Neural cell (in vitro differentiated cells): ENCODE measurements around the gene HOXC5. TPM values are rescaled to one million over a fixed set of nuclear protein-coding genes. Genes with fewer than 3 reads are reported as not detected.

Source experiments
- H2AFZ ChIP-seq: fragments of 200-600, 300-800 bp; sonication (generic), shearing (Covaris generic); 2 replicates; pipeline ENCODE4 v1.6.0; 2014; ENCODE audit warnings: low read depth, mild to moderate bottlenecking, antibody characterized with exemption, low read length, moderate library complexity
- H3F3A ChIP-seq: fragments of 200-600 bp; shearing (Covaris generic); 2 replicates; pipeline ENCODE4 v1.6.1; 2016; ENCODE audit warnings: mild to moderate bottlenecking, moderate library complexity, mixed read lengths, antibody characterized with exemption, low read length; ENCODE audit not compliant: insufficient read depth, poor library complexity, severe bottlenecking
- H3K27ac ChIP-seq: fragments of 200-600, 300-800 bp; sonication (generic), shearing (Covaris generic); 2 replicates; pipeline ENCODE4 v1.5.1; 2014; ENCODE audit warnings: mild to moderate bottlenecking, low read length, moderate library complexity
- H3K27me3 ChIP-seq: fragments of 300-800, 200-600 bp; sonication (generic), shearing (Covaris generic); 2 replicates; pipeline ENCODE4 v1.6.0; 2014; ENCODE audit warnings: mild to moderate bottlenecking, low read depth, low read length, moderate library complexity; ENCODE audit not compliant: insufficient read depth
- H3K36me3 ChIP-seq: fragments of 300-800, 200-600 bp; sonication (generic), shearing (Covaris generic); 2 replicates; pipeline ENCODE4 v1.5.1; 2014; ENCODE audit warnings: mild to moderate bottlenecking, antibody characterized with exemption, low read length, moderate library complexity; ENCODE audit not compliant: insufficient read depth
- H3K4me2 ChIP-seq: fragments of 300-800, 200-600 bp; sonication (generic), shearing (Covaris generic); 2 replicates; pipeline ENCODE4 v1.6.0; 2014; ENCODE audit warnings: mild to moderate bottlenecking, low read length
- H3K4me3 ChIP-seq: fragments of 300-800, 200-600 bp; sonication (generic), shearing (Covaris generic); 2 replicates; pipeline ENCODE4 v1.5.1; 2014; ENCODE audit warnings: mild to moderate bottlenecking, low read length, moderate library complexity
- H3K79me2 ChIP-seq: fragments of 200-600 bp; shearing (Covaris generic); replicated peaks from 2 replicates; pipeline ENCODE4 v1.6.0; 2014; ENCODE audit warnings: mild to moderate bottlenecking, low read length, moderate library complexity; ENCODE audit not compliant: insufficient read depth
- H3K9ac ChIP-seq: fragments of 300-800, 200-600 bp; sonication (generic), shearing (Covaris generic); 2 replicates; pipeline ENCODE4 v1.6.1; 2016; ENCODE audit warnings: mild to moderate bottlenecking, low read length, mixed read lengths
- H3K9me2 ChIP-seq: fragments of 200-600 bp; shearing (Covaris generic); 2 replicates; pipeline ENCODE4 v1.6.1; 2016; ENCODE audit warnings: mild to moderate bottlenecking, low read length, mixed read lengths; ENCODE audit not compliant: insufficient read depth
- H3K9me3 ChIP-seq: fragments of 200-600, 300-800 bp; sonication (generic), shearing (Covaris generic); 2 replicates; pipeline ENCODE4 v1.6.1; 2016; ENCODE audit warnings: mild to moderate bottlenecking, mixed run types, low read length, moderate library complexity, mixed read lengths
- H4K20me1 ChIP-seq: fragments of 200-600 bp; shearing (Covaris generic); 2 replicates; pipeline ENCODE4 v1.6.1; 2016; ENCODE audit warnings: mild to moderate bottlenecking, mixed run types; ENCODE audit not compliant: insufficient read depth
- EP300 ChIP-seq: fragments of 450-650 bp; conservative IDR thresholded peaks from 2 replicates; pipeline ENCODE4 v1.6.1; 2014; ENCODE audit warnings: antibody characterized with exemption, mild to moderate bottlenecking, moderate library complexity; ENCODE audit not compliant: poor library complexity, severe bottlenecking
- EZH2 ChIP-seq: fragments of 200-600, 300-800 bp; shearing (Covaris generic), sonication (generic); IDR thresholded peaks from 2 replicates; pipeline ENCODE4 v1.6.1; 2014; ENCODE audit warnings: antibody characterized with exemption, low read length, borderline replicate concordance, mild to moderate bottlenecking; ENCODE audit not compliant: insufficient read depth, poor library complexity, severe bottlenecking
- MXI1 ChIP-seq: fragments of 450-650 bp; conservative IDR thresholded peaks from 2 replicates; pipeline ENCODE4 v1.6.1; 2014; ENCODE audit warnings: antibody characterized with exemption, mild to moderate bottlenecking; ENCODE audit not compliant: poor library complexity, severe bottlenecking
- POLR2AphosphoS5 ChIP-seq: IDR thresholded peaks from 2 replicates; pipeline ENCODE4 v1.6.1; 2012
- RAD21 ChIP-seq: fragments of 450-650 bp; conservative IDR thresholded peaks from 2 replicates; pipeline ENCODE4 v1.6.1; 2014; ENCODE audit warnings: antibody characterized with exemption, mild to moderate bottlenecking, moderate library complexity
- REST ChIP-seq: IDR thresholded peaks from 2 replicates; pipeline ENCODE4 v1.6.1; 2012; ENCODE audit warnings: borderline replicate concordance
- SMC3 ChIP-seq: fragments of 450-650 bp; conservative IDR thresholded peaks from 2 replicates; pipeline ENCODE4 v1.6.1; 2014; ENCODE audit warnings: antibody characterized with exemption, mild to moderate bottlenecking, moderate library complexity; ENCODE audit not compliant: poor library complexity
- TAF1 ChIP-seq: IDR thresholded peaks from 2 replicates; pipeline ENCODE4 v1.6.1; 2012; ENCODE audit warnings: low read depth
- polyA plus RNA-seq: library from polyadenylated mRNA; depleted of rRNA; stranded (reverse); fragments of >200 nt; gene quantifications from 2 replicates; pipeline ENCODE4 v1.2.3, GENCODE V29; 2014
- TF ChIP-seq, protein P1 (sequence below): fragments of 450-650 bp; IDR thresholded peaks from 2 replicates; pipeline ENCODE4 v1.5.1; 2014; ENCODE audit warnings: antibody characterized with exemption, mild to moderate bottlenecking, moderate library complexity; ENCODE audit not compliant: poor library complexity, severe bottlenecking

The HOXC5 gene
- polyA plus RNA-seq, 1 donor from 2014 or later = not detected

DNA sequence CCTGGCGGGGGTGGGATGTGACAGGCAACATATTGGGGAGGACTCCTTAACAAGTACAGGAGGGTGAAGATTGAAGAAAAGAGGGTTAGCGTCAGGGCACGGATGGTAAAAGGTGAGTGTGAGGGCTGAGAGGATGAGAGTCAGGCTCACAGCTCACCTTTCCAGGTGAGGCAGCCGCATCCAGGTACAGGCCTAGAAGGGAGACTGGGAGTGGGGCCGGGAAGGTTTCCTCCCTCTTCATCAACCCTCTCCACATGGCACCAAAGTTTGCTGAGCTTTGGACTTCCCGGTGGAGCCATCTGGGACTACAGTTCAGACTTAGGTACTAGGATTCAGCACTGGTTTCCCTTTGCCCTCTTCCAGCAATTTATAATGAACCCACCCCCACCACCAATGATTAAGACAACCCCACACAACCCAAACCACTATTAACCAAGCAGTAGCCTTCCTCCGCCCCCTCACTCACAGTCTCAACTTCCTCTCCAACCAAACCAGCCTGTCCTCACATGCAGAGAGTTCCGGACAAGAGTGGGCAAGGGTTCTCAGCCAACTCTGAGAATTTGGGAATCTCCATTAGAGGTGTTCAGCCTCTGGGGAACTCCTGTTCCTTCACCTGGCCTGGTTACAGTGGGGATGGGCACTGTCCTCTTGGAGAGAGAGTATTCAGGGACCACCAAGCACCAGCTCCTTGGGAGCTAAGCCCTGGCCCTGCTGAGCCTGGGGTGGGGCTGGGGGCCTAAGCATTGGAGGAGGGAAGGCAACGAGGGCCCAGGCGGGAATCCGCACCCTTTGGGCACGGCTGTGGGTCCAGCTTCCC lies 18.4 kb downstream of the HOXC5 start:
- Histone ChIP-seq H3K27me3 (peaks cover 99% of the 10 kb centered on the region), H2AFZ (no peak overlapping the region), H4K20me1 (no peaks in the 10 kb centered on the region), H3F3A (no peaks in the 10 kb centered on the region), H3K4me3 (no peak overlapping the region), H3K27ac (no peak overlapping the region), H3K9me3 (no peaks in the 10 kb centered on the region), H3K9me2 (no peaks in the 10 kb centered on the region), H3K4me2 (no peak overlapping the region), H3K79me2 (no peaks in the 10 kb centered on the region), H3K9ac (no peak overlapping the region), H3K36me3 (no peaks in the 10 kb centered on the region)
- TF ChIP-seq EZH2 (peak; percentile 47), REST (no peak)

GRCh38 chr12:54051874-54052437 lies 19.1 kb downstream of the HOXC5 start:
- H3F3A ChIP-seq = no peaks in the 10 kb centered on the region
- TF ChIP-seq RAD21 = no peak
- TF ChIP-seq MXI1 = no peak
- peak; percentile 22 for TF ChIP-seq POLR2AphosphoS5
- no peak overlapping the region for H3K4me2 ChIP-seq
- no peaks in the 10 kb centered on the region for H3K9me2 ChIP-seq
- H3K27ac ChIP-seq = no peak overlapping the region
- no peak overlapping the region for H3K9ac ChIP-seq
- H3K79me2 ChIP-seq = no peaks in the 10 kb centered on the region
- H3K4me3 ChIP-seq = no peak overlapping the region
- no peaks in the 10 kb centered on the region for H3K9me3 ChIP-seq
- peaks cover 99% of the 10 kb centered on the region for H3K27me3 ChIP-seq
- H4K20me1 ChIP-seq = no peaks in the 10 kb centered on the region
- H3K36me3 ChIP-seq = no peaks in the 10 kb centered on the region
- no peak overlapping the region for H2AFZ ChIP-seq

DNA sequence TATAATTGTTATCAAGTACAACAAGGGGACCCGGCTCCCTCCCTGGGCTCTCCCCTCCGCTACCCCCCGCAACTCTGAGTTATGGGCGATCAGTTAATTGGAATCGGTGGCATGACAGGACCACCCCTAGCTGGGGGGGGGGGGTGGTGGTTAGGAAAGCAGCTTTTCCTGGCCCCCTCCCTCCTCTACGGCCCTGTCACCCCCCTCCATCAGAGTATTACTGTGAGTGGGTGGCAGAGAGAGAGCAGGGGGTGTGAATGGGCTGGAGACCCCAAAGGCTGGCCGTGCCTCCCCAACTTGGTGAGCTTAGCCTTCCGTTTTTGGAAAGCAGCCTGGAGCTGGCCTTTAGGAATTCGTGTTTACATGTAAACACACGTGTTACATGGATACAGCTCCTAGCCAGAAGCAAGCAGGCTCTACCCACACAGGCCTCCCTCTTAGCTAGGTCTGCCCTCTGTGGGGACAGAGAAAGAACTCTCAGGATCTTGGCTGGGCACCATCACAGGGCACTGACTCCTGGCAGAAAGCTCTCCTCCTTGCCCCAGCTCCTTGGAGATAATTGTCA lies 19.7 kb downstream of the HOXC5 start:
- no peak overlapping the region for H3K4me2 ChIP-seq
- no peak for TF ChIP-seq EP300
- no peak for TF ChIP-seq POLR2AphosphoS5
- no peak for TF ChIP-seq MXI1
- no peak for TF ChIP-seq EZH2
- TF ChIP-seq, protein P1, sequence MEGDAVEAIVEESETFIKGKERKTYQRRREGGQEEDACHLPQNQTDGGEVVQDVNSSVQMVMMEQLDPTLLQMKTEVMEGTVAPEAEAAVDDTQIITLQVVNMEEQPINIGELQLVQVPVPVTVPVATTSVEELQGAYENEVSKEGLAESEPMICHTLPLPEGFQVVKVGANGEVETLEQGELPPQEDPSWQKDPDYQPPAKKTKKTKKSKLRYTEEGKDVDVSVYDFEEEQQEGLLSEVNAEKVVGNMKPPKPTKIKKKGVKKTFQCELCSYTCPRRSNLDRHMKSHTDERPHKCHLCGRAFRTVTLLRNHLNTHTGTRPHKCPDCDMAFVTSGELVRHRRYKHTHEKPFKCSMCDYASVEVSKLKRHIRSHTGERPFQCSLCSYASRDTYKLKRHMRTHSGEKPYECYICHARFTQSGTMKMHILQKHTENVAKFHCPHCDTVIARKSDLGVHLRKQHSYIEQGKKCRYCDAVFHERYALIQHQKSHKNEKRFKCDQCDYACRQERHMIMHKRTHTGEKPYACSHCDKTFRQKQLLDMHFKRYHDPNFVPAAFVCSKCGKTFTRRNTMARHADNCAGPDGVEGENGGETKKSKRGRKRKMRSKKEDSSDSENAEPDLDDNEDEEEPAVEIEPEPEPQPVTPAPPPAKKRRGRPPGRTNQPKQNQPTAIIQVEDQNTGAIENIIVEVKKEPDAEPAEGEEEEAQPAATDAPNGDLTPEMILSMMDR = no peak
- no peak for TF ChIP-seq REST
- TF ChIP-seq TAF1 = no peak
- no peak for TF ChIP-seq RAD21
- no peak for TF ChIP-seq SMC3
- H3K9me2 ChIP-seq = no peaks in the 10 kb centered on the region
- H3K4me3 ChIP-seq = no peak overlapping the region
- no peak overlapping the region for H3K9ac ChIP-seq
- no peak overlapping the region for H2AFZ ChIP-seq
- no peaks in the 10 kb centered on the region for H3K9me3 ChIP-seq
- H3K27ac ChIP-seq = no peak overlapping the region
- no peaks in the 10 kb centered on the region for H3K36me3 ChIP-seq
- H4K20me1 ChIP-seq = no peaks in the 10 kb centered on the region
- no peaks in the 10 kb centered on the region for H3K79me2 ChIP-seq
- H3K27me3 ChIP-seq = peaks cover 99% of the 10 kb centered on the region
- H3F3A ChIP-seq = no peaks in the 10 kb centered on the region
